ENCODE data around the gene GABARAPL1.

The GABARAPL1 gene

GRCh38 chr12:10227648-10228047, 15.0 kb downstream of the GABARAPL1 start:
- no peak for DNase-seq (ENCODE audit: insufficient read length, low spot score)
- TF ChIP-seq POLR2A (IDR thresholded peaks at IDR 0.05; ENCODE audit: low read depth, low read length): no peak
- no peak for TF ChIP-seq TAF1 (IDR thresholded peaks at IDR 0.05; ENCODE audit: low read depth, low read length)
- no peak for TF ChIP-seq SPI1 (IDR thresholded peaks at IDR 0.05; ENCODE audit: low read depth, low read length)
- no peak for TF ChIP-seq PAX5 (IDR thresholded peaks at IDR 0.05; ENCODE audit: insufficient read depth, low read length, severe bottlenecking)
- no peak for TF ChIP-seq POLR2AphosphoS5 (IDR thresholded peaks at IDR 0.05; ENCODE audit: low read depth, low read length)
- no peak for TF ChIP-seq POU2F2 (IDR thresholded peaks at IDR 0.05; ENCODE audit: low read depth, low read length)
- FAIRE-seq: no peak

GRCh38 chr12:10234562-10234961, 21.9 kb downstream of the GABARAPL1 start:
- TF ChIP-seq SPI1 (IDR thresholded peaks at IDR 0.05; ENCODE audit: low read depth, low read length): no peak
- no peak for TF ChIP-seq POLR2AphosphoS5 (IDR thresholded peaks at IDR 0.05; ENCODE audit: low read depth, low read length)
- TF ChIP-seq POLR2A (IDR thresholded peaks at IDR 0.05; ENCODE audit: low read depth, low read length): no peak
- no peak for TF ChIP-seq POU2F2 (IDR thresholded peaks at IDR 0.05; ENCODE audit: low read depth, low read length)
- TF ChIP-seq TAF1 (IDR thresholded peaks at IDR 0.05; ENCODE audit: low read depth, low read length): no peak
- TF ChIP-seq PAX5 (IDR thresholded peaks at IDR 0.05; ENCODE audit: insufficient read depth, low read length, severe bottlenecking): no peak
- DNase-seq (ENCODE audit: insufficient read length, low spot score): no peak
- no peak for FAIRE-seq

- no peak for TF ChIP-seq PAX5 (IDR thresholded peaks at IDR 0.05; ENCODE audit: insufficient read depth, low read length, severe bottlenecking)
- TF ChIP-seq POLR2AphosphoS5 (IDR thresholded peaks at IDR 0.05; ENCODE audit: low read depth, low read length): no peak
- TF ChIP-seq SPI1 (IDR thresholded peaks at IDR 0.05; ENCODE audit: low read depth, low read length): no peak
- TF ChIP-seq POLR2A (IDR thresholded peaks at IDR 0.05; ENCODE audit: low read depth, low read length): no peak
- TF ChIP-seq TAF1 (IDR thresholded peaks at IDR 0.05; ENCODE audit: low read depth, low read length): no peak
- TF ChIP-seq POU2F2 (IDR thresholded peaks at IDR 0.05; ENCODE audit: low read depth, low read length): no peak
- DNase-seq (ENCODE audit: insufficient read length, low spot score) (no peak), FAIRE-seq (peak; percentile 48)
Observed at GRCh38 chr12:10235761-10236631, 23.3 kb downstream of the GABARAPL1 start.

- no peak for FAIRE-seq
- TF ChIP-seq POU2F2 (IDR thresholded peaks at IDR 0.05; ENCODE audit: low read depth, low read length): no peak
- TF ChIP-seq POLR2A (IDR thresholded peaks at IDR 0.05; ENCODE audit: low read depth, low read length): no peak
- no peak for TF ChIP-seq POLR2AphosphoS5 (IDR thresholded peaks at IDR 0.05; ENCODE audit: low read depth, low read length)
- TF ChIP-seq SPI1 (IDR thresholded peaks at IDR 0.05; ENCODE audit: low read depth, low read length): no peak
- no peak for TF ChIP-seq PAX5 (IDR thresholded peaks at IDR 0.05; ENCODE audit: insufficient read depth, low read length, severe bottlenecking)
- TF ChIP-seq TAF1 (IDR thresholded peaks at IDR 0.05; ENCODE audit: low read depth, low read length): no peak
- no peak for DNase-seq (ENCODE audit: insufficient read length, low spot score)
Observed at GRCh38 chr12:10236720-10237119, 24.0 kb downstream of the GABARAPL1 start.

GRCh38 chr12:10238526-10238925, 25.8 kb downstream of the GABARAPL1 start:
- no peak for DNase-seq (ENCODE audit: insufficient read length, low spot score)
- no peak for TF ChIP-seq POLR2AphosphoS5 (IDR thresholded peaks at IDR 0.05; ENCODE audit: low read depth, low read length)
- FAIRE-seq: no peak

DNA sequence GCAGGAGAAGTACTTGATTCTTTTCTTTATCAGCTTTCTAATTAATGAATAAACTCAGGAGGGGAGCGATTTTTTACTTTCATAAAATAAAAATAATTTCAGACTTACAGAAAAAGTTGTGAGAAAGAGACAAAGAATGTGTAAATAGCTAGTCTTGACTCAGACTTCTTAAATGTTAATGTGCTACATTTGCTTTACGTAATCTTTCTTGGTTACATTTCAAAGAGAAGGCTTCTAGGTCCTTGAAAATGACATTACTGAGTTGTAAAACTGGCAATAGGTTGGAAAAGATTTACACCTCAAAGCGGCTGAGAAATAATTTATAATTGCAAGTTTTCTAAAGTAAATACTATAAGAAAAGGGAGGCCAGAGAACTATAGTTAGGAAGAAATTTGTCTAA, 28.6 kb downstream of the GABARAPL1 start:
- TF ChIP-seq TAF1 (IDR thresholded peaks at IDR 0.05; ENCODE audit: low read depth, low read length) (no peak), SPI1 (IDR thresholded peaks at IDR 0.05; ENCODE audit: low read depth, low read length) (no peak), POLR2A (IDR thresholded peaks at IDR 0.05; ENCODE audit: low read depth, low read length) (no peak), POU2F2 (IDR thresholded peaks at IDR 0.05; ENCODE audit: low read depth, low read length) (no peak), PAX5 (IDR thresholded peaks at IDR 0.05; ENCODE audit: insufficient read depth, low read length, severe bottlenecking) (no peak), POLR2AphosphoS5 (IDR thresholded peaks at IDR 0.05; ENCODE audit: low read depth, low read length) (no peak)
- no peak for DNase-seq (ENCODE audit: insufficient read length, low spot score)
- FAIRE-seq: no peak

DNA sequence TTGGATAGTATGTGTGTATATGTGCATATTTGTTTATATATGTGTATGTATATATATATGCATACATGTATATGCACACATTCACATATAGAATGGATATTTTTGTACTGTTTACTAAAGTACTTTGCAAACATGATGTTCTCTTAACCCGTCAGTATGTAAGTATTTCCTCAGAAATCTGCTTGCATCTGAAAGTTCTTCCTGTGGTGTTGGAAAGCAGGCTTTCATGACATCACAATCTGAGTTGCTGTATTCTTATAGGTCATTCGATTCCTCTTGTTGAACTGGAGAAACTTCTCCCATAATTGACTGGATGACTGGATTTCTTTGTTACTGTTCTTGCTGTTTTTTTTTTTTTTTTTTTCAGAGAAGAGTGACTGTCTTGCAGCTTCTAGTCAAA, 29.1 kb downstream of the GABARAPL1 start:
- FAIRE-seq (no peak), DNase-seq (ENCODE audit: insufficient read length, low spot score) (no peak)
- no peak for TF ChIP-seq POU2F2 (IDR thresholded peaks at IDR 0.05; ENCODE audit: low read depth, low read length)
- TF ChIP-seq PAX5 (IDR thresholded peaks at IDR 0.05; ENCODE audit: insufficient read depth, low read length, severe bottlenecking): no peak
- no peak for TF ChIP-seq TAF1 (IDR thresholded peaks at IDR 0.05; ENCODE audit: low read depth, low read length)

GRCh38 chr12:10242539-10242938, 29.9 kb downstream of the GABARAPL1 start:
- TF ChIP-seq SPI1 (IDR thresholded peaks at IDR 0.05; ENCODE audit: low read depth, low read length): no peak
- no peak for TF ChIP-seq TAF1 (IDR thresholded peaks at IDR 0.05; ENCODE audit: low read depth, low read length)
- no peak for TF ChIP-seq POU2F2 (IDR thresholded peaks at IDR 0.05; ENCODE audit: low read depth, low read length)
- TF ChIP-seq PAX5 (IDR thresholded peaks at IDR 0.05; ENCODE audit: insufficient read depth, low read length, severe bottlenecking): no peak
- TF ChIP-seq POLR2A (IDR thresholded peaks at IDR 0.05; ENCODE audit: low read depth, low read length): no peak
- TF ChIP-seq POLR2AphosphoS5 (IDR thresholded peaks at IDR 0.05; ENCODE audit: low read depth, low read length): no peak
- no peak for DNase-seq (ENCODE audit: insufficient read length, low spot score)
- FAIRE-seq: peak; percentile 57

DNA sequence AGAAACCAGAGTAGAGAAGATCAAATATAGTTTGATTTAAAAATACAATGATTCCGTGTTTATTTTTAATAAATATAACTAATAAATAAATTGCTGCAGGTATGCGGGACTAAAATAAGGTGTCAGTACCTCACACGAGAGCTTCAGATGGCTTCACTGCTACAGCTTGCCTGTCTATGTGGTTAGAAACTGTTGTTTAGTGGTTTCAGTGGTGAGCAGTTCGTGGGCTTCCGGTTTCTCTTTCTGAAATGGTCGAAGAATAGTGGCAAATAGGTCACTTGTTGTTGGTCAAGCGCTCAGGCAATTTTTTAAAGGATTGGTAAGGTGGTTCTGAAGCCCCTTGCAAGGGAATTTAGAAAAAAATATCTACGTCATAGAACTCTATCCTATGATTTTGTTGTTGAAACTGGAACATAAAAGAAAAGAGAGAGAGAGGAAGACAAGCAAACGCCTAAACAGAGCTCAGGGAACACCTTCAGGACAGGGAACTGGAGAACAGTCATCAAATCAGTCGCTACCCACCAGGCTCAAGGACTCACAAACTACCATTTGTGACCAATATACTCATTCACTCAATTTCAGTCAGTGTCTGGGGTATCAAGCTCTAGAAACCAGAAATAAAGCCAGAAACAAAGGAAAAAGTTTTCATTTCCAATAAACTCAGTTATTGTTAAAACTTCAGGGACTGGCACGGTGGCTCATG, 31.3 kb downstream of the GABARAPL1 start:
- peak; percentile 16 for DNase-seq (ENCODE audit: insufficient read length, low spot score)
- TF ChIP-seq POU2F2 (IDR thresholded peaks at IDR 0.05; ENCODE audit: low read depth, low read length) (peak; percentile 31; the same call in 1 of the 2 replicates), PAX5 (IDR thresholded peaks at IDR 0.05; ENCODE audit: insufficient read depth, low read length, severe bottlenecking) (no peak), TAF1 (IDR thresholded peaks at IDR 0.05; ENCODE audit: low read depth, low read length) (no peak), SPI1 (IDR thresholded peaks at IDR 0.05; ENCODE audit: low read depth, low read length) (peak; percentile 49), POLR2AphosphoS5 (IDR thresholded peaks at IDR 0.05; ENCODE audit: low read depth, low read length) (no peak), POLR2A (IDR thresholded peaks at IDR 0.05; ENCODE audit: low read depth, low read length) (no peak)
- peak; percentile 67 for FAIRE-seq
